Measurements from ENCODE around the gene RGS13. TPM values are rescaled to one million over a fixed set of nuclear protein-coding genes. Genes with fewer than 3 reads are reported as not detected.

RGS13 gene
- total RNA-seq, 1 donor from 2014 or later = not detected

- DNase-seq (ENCODE audit: low read depth) = no peak
These were observed 9.4 kb upstream of the RGS13 start for GRCh38 chr1:192626366-192627179.

GRCh38 chr1:192627901-192628300 is 8.0 kb upstream of the RGS13 start:
- DNase-seq (ENCODE audit: low read depth) = no peak

GRCh38 chr1:192628396-192629057 is 7.4 kb upstream of the RGS13 start:
- DNase-seq (ENCODE audit: low read depth) = no peak

GRCh38 chr1:192629612-192630011 is 6.3 kb upstream of the RGS13 start:
- no peak for DNase-seq (ENCODE audit: low read depth)

DNA sequence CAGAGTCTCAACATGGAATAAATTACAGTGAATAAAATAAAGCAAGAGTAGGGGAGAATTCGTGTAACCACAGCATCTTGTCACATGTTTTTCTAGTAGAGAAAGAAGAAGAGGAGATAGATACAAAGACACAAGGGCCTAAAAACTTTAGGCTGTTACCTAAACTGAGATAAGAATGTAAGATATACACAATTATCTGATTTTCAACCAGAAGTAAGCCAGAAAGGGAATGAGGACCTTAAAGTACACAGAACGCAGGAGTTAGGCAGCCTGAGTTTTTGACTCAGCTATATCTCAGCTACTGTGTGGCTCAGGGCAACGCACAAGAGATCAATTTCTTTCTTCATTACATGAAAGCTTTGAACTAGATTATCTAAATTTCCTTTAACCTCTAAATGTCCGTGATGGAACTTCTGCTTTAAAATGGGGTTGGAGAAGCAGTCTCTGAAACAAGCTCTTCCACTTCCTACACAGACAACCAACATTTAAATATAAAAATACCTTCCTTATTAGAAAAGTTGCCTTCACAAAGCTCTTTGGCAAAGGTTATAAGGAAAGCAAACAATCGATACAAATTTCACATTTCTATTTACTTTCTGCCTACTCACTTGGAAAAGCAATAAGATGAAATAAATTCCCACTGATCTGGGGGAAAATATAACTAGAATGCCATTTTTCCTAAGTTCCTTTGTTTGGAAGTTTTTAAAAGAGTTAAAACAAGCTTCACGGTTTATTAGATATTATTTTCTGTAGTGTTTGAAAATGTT is 5.2 kb upstream of the RGS13 start:
- DNase-seq (ENCODE audit: low read depth) = no peak

- DNase-seq (ENCODE audit: low read depth) = no peak
These were observed 4.2 kb upstream of the RGS13 start for GRCh38 chr1:192631749-192632148.

DNA sequence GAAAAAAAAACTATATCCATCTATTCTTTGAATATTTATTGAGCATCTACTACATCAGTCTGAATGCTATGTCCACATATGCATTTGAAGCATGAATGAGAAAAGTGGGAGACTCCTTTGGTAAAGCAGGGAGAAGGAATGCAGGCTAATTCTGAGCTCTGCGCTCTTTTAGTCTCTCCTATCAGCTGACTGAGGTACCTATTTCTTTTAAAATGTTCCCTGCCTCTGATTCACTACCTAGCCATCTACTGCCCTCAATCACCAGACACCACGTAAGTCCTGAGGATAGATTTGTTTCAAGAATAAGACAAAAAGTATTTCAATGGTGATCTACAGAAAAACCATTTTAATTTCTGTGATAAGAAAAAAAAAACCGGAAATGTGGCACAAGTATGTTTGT is 3.8 kb upstream of the RGS13 start:
- no peak for DNase-seq (ENCODE audit: low read depth)

DNA sequence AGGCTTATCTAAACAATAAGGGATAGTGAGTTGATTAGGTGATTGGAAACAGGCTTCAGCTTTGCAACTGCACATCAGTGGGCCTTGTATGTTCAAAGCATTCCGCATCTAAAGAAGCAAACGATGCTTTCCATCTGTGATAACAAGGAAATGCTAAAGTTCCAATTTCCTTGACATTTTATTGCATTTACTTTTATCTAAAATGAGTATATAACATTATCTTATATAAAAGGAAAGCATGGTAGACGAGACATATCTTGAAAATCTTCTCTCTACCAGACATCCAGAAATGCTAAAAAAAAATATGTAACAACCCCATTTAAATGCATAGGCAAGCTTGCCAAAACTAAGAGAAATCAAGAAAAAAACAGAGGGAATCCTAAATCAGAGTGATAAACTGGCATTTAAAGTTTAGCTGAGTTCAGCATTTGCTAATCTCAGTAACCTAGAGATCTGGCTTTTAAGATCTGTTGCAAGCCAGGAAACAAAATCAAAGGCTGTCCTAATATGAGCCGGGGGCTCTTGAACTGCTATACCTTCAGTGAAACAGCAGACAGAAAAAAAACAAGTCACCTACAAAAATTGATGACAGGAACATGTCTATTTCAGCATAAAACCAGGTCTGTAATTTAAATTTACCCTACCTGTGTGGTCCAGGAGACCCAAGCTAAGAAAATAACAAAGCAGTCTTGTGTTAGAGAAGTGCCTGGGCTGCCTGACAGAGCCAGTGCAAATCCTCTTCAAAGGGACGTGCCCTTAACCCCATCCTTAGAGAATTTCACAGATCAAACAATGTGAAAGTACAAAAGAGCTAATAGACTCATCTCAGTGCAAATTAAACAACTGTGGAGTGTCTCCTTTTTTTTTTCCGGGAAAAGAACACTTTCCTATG is 3.1 kb upstream of the RGS13 start:
- no peak for DNase-seq (ENCODE audit: low read depth)

GRCh38 chr1:192633533-192634253 is 2.3 kb upstream of the RGS13 start:
- no peak for DNase-seq (ENCODE audit: low read depth)

- DNase-seq (ENCODE audit: low read depth) = no peak
These were observed 906 bp upstream of the RGS13 start for GRCh38 chr1:192635041-192635440.

DNA sequence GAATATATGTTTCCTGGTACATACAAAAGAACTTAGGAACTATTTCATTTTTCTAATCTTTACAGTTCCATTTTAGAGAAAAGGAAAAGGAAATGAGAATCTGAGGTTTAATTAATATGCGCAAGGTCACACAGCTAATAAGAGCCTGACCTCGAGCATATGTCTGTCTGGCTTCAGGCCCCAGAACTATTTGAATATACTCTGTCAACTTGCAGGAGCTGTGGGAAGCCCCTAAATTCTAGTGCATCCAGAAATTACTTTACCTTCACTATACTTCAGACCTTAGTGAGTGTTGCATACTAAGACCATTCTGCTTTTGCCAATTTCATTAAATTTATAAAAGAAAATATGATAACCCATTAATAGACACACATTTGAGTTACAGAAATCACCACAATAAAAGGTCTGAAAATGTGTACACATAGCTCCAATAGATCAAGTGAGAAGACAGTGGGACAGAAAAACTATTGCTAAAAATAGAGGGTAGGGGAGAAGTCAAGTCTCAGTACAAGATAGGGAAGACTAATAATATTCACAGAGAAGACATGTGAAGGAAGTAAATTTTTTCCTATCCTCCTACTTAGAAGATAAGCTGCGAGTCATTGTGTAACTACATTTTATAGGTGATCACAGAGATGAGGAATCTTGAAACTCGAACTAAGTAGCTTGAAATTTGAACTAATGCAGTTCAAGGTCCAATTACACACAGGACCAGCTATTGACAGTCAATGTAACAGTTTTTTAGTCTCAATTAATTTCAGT is 3.8 kb downstream of the RGS13 start:
- DNase-seq (ENCODE audit: low read depth) = peak; percentile 84

DNA sequence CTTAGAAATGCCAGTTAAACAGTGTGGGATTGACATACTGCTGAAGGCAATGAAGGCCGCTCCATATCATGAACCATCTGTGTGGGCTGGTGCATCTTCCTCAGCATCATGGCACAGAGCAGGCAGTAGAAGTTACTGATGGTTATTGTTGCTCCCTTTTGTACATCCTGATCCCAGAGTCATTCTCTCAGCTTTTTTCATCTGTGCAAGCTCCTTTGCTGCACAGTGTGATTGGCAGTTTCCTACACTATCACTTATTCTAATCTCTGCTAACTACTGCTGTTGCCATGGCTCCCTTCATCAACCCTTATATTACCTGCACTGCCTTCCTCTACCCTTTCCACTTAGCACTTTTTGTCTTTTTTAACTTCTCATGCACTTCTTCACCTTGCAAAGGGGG is 16.2 kb downstream of the RGS13 start:
- no peak for DNase-seq (ENCODE audit: low read depth)

GRCh38 chr1:192654120-192654519 is 18.2 kb downstream of the RGS13 start:
- DNase-seq (ENCODE audit: low read depth) = no peak

GRCh38 chr1:192654591-192655251 is 18.8 kb downstream of the RGS13 start:
- DNase-seq (ENCODE audit: low read depth) = peak; percentile 59

DNA sequence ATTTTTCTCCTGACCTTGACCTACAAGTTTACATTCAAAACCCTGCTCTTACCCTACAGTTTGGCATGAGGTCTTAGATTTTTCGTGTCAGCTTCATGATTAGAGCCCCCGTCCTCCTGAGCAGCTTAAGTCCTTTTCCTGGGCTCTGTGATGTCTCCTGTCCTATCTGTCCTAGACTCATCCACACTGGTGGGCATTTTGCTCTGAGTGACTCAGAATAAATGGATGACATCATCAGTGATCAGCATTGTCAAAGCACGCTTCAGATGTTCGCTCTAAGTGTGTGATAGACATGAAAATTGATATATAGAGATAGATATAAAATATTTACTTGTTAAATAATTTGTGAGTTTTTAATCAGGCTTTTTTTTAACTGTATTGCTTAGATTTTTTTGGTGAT is 21.8 kb downstream of the RGS13 start:
- no peak for DNase-seq (ENCODE audit: low read depth)

- DNase-seq (ENCODE audit: low read depth) = no peak
These were observed 22.3 kb downstream of the RGS13 start for GRCh38 chr1:192658255-192658654.

DNA sequence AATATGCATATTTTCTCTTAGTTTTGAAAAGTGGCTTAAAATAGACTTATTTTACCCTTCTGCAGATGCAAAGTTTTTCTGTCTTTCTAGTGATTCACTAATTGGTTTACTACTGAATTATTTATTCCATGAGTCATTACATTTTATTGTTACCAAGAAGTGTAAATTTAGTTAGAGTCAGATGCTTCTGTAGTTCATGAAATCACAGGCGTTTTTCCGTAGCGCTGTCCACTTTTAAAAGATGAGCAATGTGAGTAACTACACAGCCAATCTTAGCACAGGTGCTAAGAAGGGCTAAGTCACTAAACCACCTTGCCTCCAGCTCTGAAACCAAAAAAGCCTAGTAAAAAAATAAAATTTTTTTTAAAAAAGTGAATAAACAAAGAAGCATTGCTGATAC is 24.7 kb downstream of the RGS13 start:
- peak; percentile 66 for DNase-seq (ENCODE audit: low read depth)

- no peak for DNase-seq (ENCODE audit: low read depth)
These were observed 32.5 kb downstream of the RGS13 start for GRCh38 chr1:192668409-192668983.

DNA sequence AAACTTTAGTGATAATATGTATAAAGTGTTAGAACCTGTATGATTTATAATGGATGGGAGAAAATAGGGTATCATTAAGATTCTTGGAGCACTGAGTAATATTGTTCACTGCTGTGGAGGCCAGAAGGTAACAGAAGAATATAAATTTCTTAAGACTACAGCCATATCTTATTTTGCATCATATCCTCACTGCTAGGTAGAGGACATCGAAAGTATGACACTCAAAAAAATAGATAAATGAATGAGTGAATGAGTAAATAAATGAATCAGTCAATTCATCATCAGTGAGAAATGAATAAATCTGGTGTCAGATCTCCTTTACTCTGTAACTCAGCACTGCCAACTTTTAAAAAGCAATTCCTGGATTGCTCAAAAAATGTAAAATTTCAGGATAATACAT is 33.2 kb downstream of the RGS13 start:
- no peak for DNase-seq (ENCODE audit: low read depth)
